Esophagus muscularis mucosa (tissue), 4 donors: ENCODE data around the gene TCTN1.

Experiments used
- CTCF ChIP-seq, 3 experiments: fragments of 200-600 bp in 2 of 3; fragments of 450-650 bp in 1 of 3; sonication (generic) in 2 of 3; IDR thresholded peaks; one replicate each; pipeline ENCODE4 v1.5.1; 2017 to 2019; ENCODE audit warnings: antibody characterized with exemption in 3 of 3, mild to moderate bottlenecking in 2 of 3, moderate library complexity in 1 of 3
- EP300 ChIP-seq: sonication (generic); formaldehyde crosslinking; IDR thresholded peaks from one replicate; pipeline ENCODE4 v1.6.1; 2017; ENCODE audit warnings: antibody characterized with exemption
- POLR2A ChIP-seq: fragments of 450-650 bp; IDR thresholded peaks from one replicate; pipeline ENCODE4 v1.6.1; 2017; ENCODE audit warnings: antibody characterized with exemption, moderate library complexity, mild to moderate bottlenecking, low read depth
- POLR2AphosphoS5 ChIP-seq, 2 donors: sonication (generic); formaldehyde crosslinking; IDR thresholded peaks; one replicate each; pipeline ENCODE4 v1.6.1; 2017; ENCODE audit warnings: antibody characterized with exemption in 2 of 2

GRCh38 chr12:110690127-110690430 is 76.2 kb downstream of the TCTN1 start:
- TF ChIP-seq CTCF (IDR thresholded peaks at IDR 0.05) (no peak), POLR2A (no peak), POLR2AphosphoS5 (IDR thresholded peaks at IDR 0.05) (no peak), EP300 (no peak)
